Endothelial cell of umbilical vein (primary cell): ENCODE results near the gene PNMA8A.

Experiments
- CTCF ChIP-seq, 2 donors: IDR thresholded peaks; 1 replicate in 1 of 2; 2 replicates in 1 of 2; pipeline ENCODE4 v1.5.1; 2011; ENCODE audit warnings: low read length in 2 of 2, mild to moderate bottlenecking in 2 of 2, moderate library complexity in 2 of 2, control low read depth in 1 of 2, inconsistent platforms in 1 of 2, low read depth in 1 of 2; ENCODE audit not compliant: insufficient read depth in 1 of 2; ENCODE audit errors: extremely low read depth in 1 of 2
- EZH2 ChIP-seq: IDR thresholded peaks from 2 replicates; pipeline ENCODE4 v1.6.1; 2012; ENCODE audit warnings: borderline replicate concordance, low read depth, mild to moderate bottlenecking, moderate library complexity, low read length, inconsistent platforms; ENCODE audit not compliant: severe bottlenecking
- JUN ChIP-seq: IDR thresholded peaks from 2 replicates; pipeline ENCODE4 v1.6.1; 2011; ENCODE audit warnings: borderline replicate concordance, low read depth; ENCODE audit not compliant: insufficient read length, insufficient read depth
- MAX ChIP-seq: IDR thresholded peaks from 2 replicates; pipeline ENCODE4 v1.6.1; 2011; ENCODE audit not compliant: insufficient read depth, insufficient read length
- POLR2A ChIP-seq: IDR thresholded peaks from 2 replicates; pipeline ENCODE4 v1.6.1; 2012; ENCODE audit warnings: low read depth, mild to moderate bottlenecking, control low read depth, low read length
- POLR2AphosphoS5 ChIP-seq: IDR thresholded peaks from 2 replicates; pipeline ENCODE4 v1.6.1; 2012; ENCODE audit warnings: low read depth, mild to moderate bottlenecking, control low read depth, low read length, moderate library complexity; ENCODE audit not compliant: insufficient read depth

GRCh38 chr19:46451352-46451751 lies 20.0 kb downstream of the PNMA8A start:
- TF ChIP-seq CTCF (IDR thresholded peaks at IDR 0.05; ENCODE audit: extremely low read depth in 1 of 2, insufficient read depth in 1 of 2, low read depth in 1 of 2, low read length in 2 of 2) (no peak), POLR2AphosphoS5 (no peak), EZH2 (no peak), POLR2A (no peak), JUN (no peak), MAX (no peak)
